HepG2 (cell line): Measurements from ENCODE around the gene CELF4. TPM values are rescaled to one million over a fixed set of nuclear protein-coding genes. Genes with fewer than 3 reads are reported as not detected.

Experiments used
- ADNP ChIP-seq: sonication (generic); formaldehyde crosslinking; IDR thresholded peaks from 2 replicates; pipeline ENCODE4 v1.4.0; 2020; ENCODE audit warnings: missing genetic modification reagents
- AHR ChIP-seq: IDR thresholded peaks from 2 replicates; pipeline ENCODE4 v1.6.1; 2018; ENCODE audit warnings: missing genetic modification reagents, missing compliant biosample characterization
- FOXK1 ChIP-seq: sonication (generic); formaldehyde crosslinking; IDR thresholded peaks from 2 replicates; pipeline ENCODE4 v1.4.0; 2020; ENCODE audit warnings: low read depth, missing genetic modification reagents, borderline replicate concordance
- KDM6A ChIP-seq: IDR thresholded peaks from 2 replicates; pipeline ENCODE4 v1.6.1; 2016; ENCODE audit warnings: low read depth
- MZF1 ChIP-seq: sonication (generic); formaldehyde crosslinking; IDR thresholded peaks from 2 replicates; pipeline ENCODE4 v1.8.1; 2023; ENCODE audit warnings: mild to moderate bottlenecking, missing genetic modification reagents, borderline replicate concordance
- NFKBIZ ChIP-seq: IDR thresholded peaks from 2 replicates; pipeline ENCODE4 v1.6.1; 2018; ENCODE audit warnings: missing genetic modification reagents, missing compliant biosample characterization
- PAF1 ChIP-seq: IDR thresholded peaks from 2 replicates; pipeline ENCODE4 v1.6.1; 2016; ENCODE audit warnings: missing genetic modification reagents, missing compliant biosample characterization
- RBM22 ChIP-seq: fragments of 200-400 bp; formaldehyde crosslinking; optimal IDR thresholded peaks from 2 replicates; pipeline ENCODE3; 2017; ENCODE audit warnings: mild to moderate bottlenecking, low read length, moderate library complexity
- RXRB ChIP-seq: IDR thresholded peaks from 2 replicates; pipeline ENCODE4 v1.6.1; 2016; ENCODE audit warnings: borderline replicate concordance, missing genetic modification reagents, missing compliant biosample characterization
- SCMH1 ChIP-seq: sonication (generic); formaldehyde crosslinking; IDR thresholded peaks from 2 replicates; pipeline ENCODE4 v1.9.0; 2021; ENCODE audit warnings: missing genetic modification reagents, mild to moderate bottlenecking, borderline replicate concordance
- SMAD3 ChIP-seq: sonication (generic); formaldehyde crosslinking; IDR thresholded peaks from 2 replicates; pipeline ENCODE4 v1.4.0; 2020; ENCODE audit warnings: missing genetic modification reagents
- TBL1XR1 ChIP-seq: fragments of 150-350 bp; IDR thresholded peaks from 2 replicates; pipeline ENCODE4 v1.6.1; 2014; ENCODE audit warnings: borderline replicate concordance, low read length; ENCODE audit not compliant: partially characterized antibody
- THRA ChIP-seq: sonication (generic); formaldehyde crosslinking; IDR thresholded peaks from 2 replicates; pipeline ENCODE4 v1.4.0; 2020; ENCODE audit warnings: missing genetic modification reagents, borderline replicate concordance
- ZFP36L2 ChIP-seq: sonication (generic); formaldehyde crosslinking; IDR thresholded peaks from 2 replicates; pipeline ENCODE4 v1.4.0; 2020; ENCODE audit warnings: missing genetic modification reagents
- ZFP91 ChIP-seq: sonication (generic); formaldehyde crosslinking; IDR thresholded peaks from 2 replicates; pipeline ENCODE4 v1.9.0; 2022; ENCODE audit warnings: missing genetic modification reagents, mild to moderate bottlenecking, borderline replicate concordance
- ZNF101 ChIP-seq: sonication (generic); formaldehyde crosslinking; IDR thresholded peaks from 2 replicates; pipeline ENCODE4 v1.4.0; 2020; ENCODE audit warnings: mild to moderate bottlenecking, low read depth, missing genetic modification reagents, borderline replicate concordance
- ZNF274 ChIP-seq: sonication (generic); formaldehyde crosslinking; IDR thresholded peaks from 2 replicates; pipeline ENCODE4 v1.5.1; 2020; ENCODE audit warnings: mild to moderate bottlenecking, missing genetic modification reagents
- ZNF3 ChIP-seq: IDR thresholded peaks from 2 replicates; pipeline ENCODE4 v1.7.0; 2017; ENCODE audit warnings: inconsistent platforms
- ZNF749 ChIP-seq: sonication (generic); formaldehyde crosslinking; IDR thresholded peaks from 2 replicates; pipeline ENCODE4 v1.8.0; 2022; ENCODE audit warnings: mild to moderate bottlenecking, missing genetic modification reagents, moderate library complexity, borderline replicate concordance
- ZNF850 ChIP-seq: sonication (generic); formaldehyde crosslinking; conservative IDR thresholded peaks from 2 replicates; pipeline ENCODE4 v1.9.0; 2021; ENCODE audit warnings: mild to moderate bottlenecking, missing genetic modification reagents
- ZSCAN29 ChIP-seq: sonication (generic); formaldehyde crosslinking; conservative IDR thresholded peaks from 2 replicates; pipeline ENCODE4 v1.4.0; 2020; ENCODE audit warnings: mild to moderate bottlenecking, missing genetic modification reagents
- polyA plus RNA-seq, 8 experiments: library from polyadenylated mRNA; depleted of rRNA in 3 of 8; stranded (reverse) in 7 of 8; unstranded in 1 of 8; fragments of >200 nt; fragmentation: Illumina TruSeq in 4 of 8; extraction: Trizol in 4 of 8; gene quantifications; 2 replicates each; pipeline versions ENCODE4 v1.2.1 to v1.2.3, GENCODE V29; 2011 to 2016; ENCODE audit warnings: low read depth in 4 of 8, missing spikeins in 1 of 8, mixed read lengths in 1 of 8; ENCODE audit not compliant: insufficient read depth in 1 of 8
- total RNA-seq, 5 experiments: library from RNA; depleted of rRNA; stranded (reverse); fragments of >200 nt; fragmentation: Illumina TruSeq; extraction: Trizol; gene quantifications; 2 replicates each; pipeline ENCODE4 v1.2.3, GENCODE V29; 2016; ENCODE audit warnings: low read depth in 1 of 5
- TF ChIP-seq, protein P1 (sequence below): sonication (generic); IDR thresholded peaks from 2 replicates; pipeline ENCODE4 v1.6.1; 2016; ENCODE audit warnings: low read depth, borderline replicate concordance

CELF4 gene
- total and polyA plus RNA-seq, 2 of the 13 experiments (the other 11 are each of a cell fraction or from before 2014, with no cell fraction given): not detected

GRCh38 chr18:37270038-37270665 lies 295.4 kb downstream of the CELF4 start (continued):
- TF ChIP-seq, protein P1, sequence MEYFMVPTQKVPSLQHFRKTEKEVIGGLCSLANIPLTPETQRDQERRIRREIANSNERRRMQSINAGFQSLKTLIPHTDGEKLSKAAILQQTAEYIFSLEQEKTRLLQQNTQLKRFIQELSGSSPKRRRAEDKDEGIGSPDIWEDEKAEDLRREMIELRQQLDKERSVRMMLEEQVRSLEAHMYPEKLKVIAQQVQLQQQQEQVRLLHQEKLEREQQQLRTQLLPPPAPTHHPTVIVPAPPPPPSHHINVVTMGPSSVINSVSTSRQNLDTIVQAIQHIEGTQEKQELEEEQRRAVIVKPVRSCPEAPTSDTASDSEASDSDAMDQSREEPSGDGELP: no peak
- TF ChIP-seq AHR (CRISPR knock-in tag): peak; percentile 100
- peak; percentile 99 for TF ChIP-seq THRA (CRISPR knock-in tag)
- TF ChIP-seq PAF1 (CRISPR knock-in tag): peak; percentile 93; the same call in 1 of the 2 replicates
- TF ChIP-seq ZNF3 (CRISPR knock-in tag): peak; percentile 97
- peak; percentile 97 for TF ChIP-seq ZNF850
- TF ChIP-seq TBL1XR1: no peak
- no peak for TF ChIP-seq ADNP
- TF ChIP-seq ZFP36L2 (CRISPR knock-in tag): peak; percentile 100
- peak; percentile 100 for TF ChIP-seq ZNF274 (CRISPR knock-in tag)
- TF ChIP-seq SMAD3 (CRISPR knock-in tag): peak; percentile 100
- TF ChIP-seq ZNF101 (CRISPR knock-in tag): peak; percentile 99
- TF ChIP-seq ZFP91 (CRISPR knock-in tag): peak; percentile 83
- TF ChIP-seq KDM6A (CRISPR knock-in tag): peak; percentile 73
- TF ChIP-seq RBM22: no peak
- peak; percentile 100 for TF ChIP-seq ZNF749 (CRISPR knock-in tag)
- TF ChIP-seq NFKBIZ: peak; percentile 100
- TF ChIP-seq SCMH1 (CRISPR knock-in tag): peak; percentile 97
- peak; percentile 98 for TF ChIP-seq RXRB
- peak; percentile 99 for TF ChIP-seq MZF1 (CRISPR knock-in tag)
- peak; percentile 100; the same call in 1 of the 2 replicates for TF ChIP-seq FOXK1 (CRISPR knock-in tag)
- peak; percentile 85; the same call in 1 of the 2 replicates for TF ChIP-seq ZSCAN29 (CRISPR knock-in tag)
